Suprapubic skin (tissue), 4 donors: ENCODE data around the gene C16orf92. TPM values are rescaled to one million over a fixed set of nuclear protein-coding genes. Genes with fewer than 3 reads are reported as not detected.

Source experiments
- DNase-seq, 2 donors: peaks; one replicate each; pipeline ENCODE4 v3.0.0-alpha.2; 2019; ENCODE audit warnings: low spot score in 2 of 2
- H3K27ac ChIP-seq: fragments of 200-600 bp; sonication (generic); one replicate; pipeline ENCODE4 v1.5.1; 2019
- H3K27me3 ChIP-seq: fragments of 200-600 bp; sonication (generic); one replicate; pipeline ENCODE4 v1.5.1; 2019
- H3K36me3 ChIP-seq: fragments of 200-600 bp; sonication (generic); one replicate; pipeline ENCODE4 v1.5.1; 2019
- H3K4me1 ChIP-seq: fragments of 200-600 bp; sonication (generic); one replicate; pipeline ENCODE4 v1.5.1; 2019
- H3K4me3 ChIP-seq: fragments of 200-600 bp; sonication (generic); one replicate; pipeline ENCODE4 v1.5.1; 2019; ENCODE audit warnings: mild to moderate bottlenecking
- H3K9me3 ChIP-seq: fragments of 200-600 bp; sonication (generic); one replicate; pipeline ENCODE4 v1.5.1; 2019
- EP300 ChIP-seq: sonication (generic); formaldehyde crosslinking; IDR thresholded peaks from one replicate; pipeline ENCODE4 v1.6.1; 2017; ENCODE audit warnings: antibody characterized with exemption
- POLR2A ChIP-seq, 2 donors: fragments of 450-650 bp; IDR thresholded peaks; one replicate each; pipeline ENCODE4 v1.6.1; 2017; ENCODE audit warnings: antibody characterized with exemption in 2 of 2, mild to moderate bottlenecking in 2 of 2, moderate library complexity in 2 of 2
- POLR2AphosphoS5 ChIP-seq, 3 donors: sonication (generic); formaldehyde crosslinking; IDR thresholded peaks; one replicate each; pipeline ENCODE4 v1.6.1; 2017; ENCODE audit warnings: antibody characterized with exemption in 3 of 3
- WGBS: methylation state at CpG from one replicate; pipeline ENCODE4 v1.1.5; 2018; 5-methylcytosine and 5-hydroxymethylcytosine counted together
- total RNA-seq, 4 donors: library from RNA; depleted of rRNA; stranded (reverse); fragments of >200 nt; gene quantifications; one replicate each; pipeline ENCODE4 v1.1.0, GENCODE V29; 2016
- TF ChIP-seq, protein P1 (sequence below), 2 donors: fragments of 200-600 bp in 1 of 2; fragments of 450-650 bp in 1 of 2; sonication (generic) in 1 of 2; IDR thresholded peaks; one replicate each; pipeline ENCODE4 v1.5.1; 2016 to 2019; ENCODE audit warnings: antibody characterized with exemption in 2 of 2, mild to moderate bottlenecking in 1 of 2, moderate library complexity in 1 of 2

The C16orf92 gene
- total RNA-seq, 4 donors from 2014 or later = not detected

DNA sequence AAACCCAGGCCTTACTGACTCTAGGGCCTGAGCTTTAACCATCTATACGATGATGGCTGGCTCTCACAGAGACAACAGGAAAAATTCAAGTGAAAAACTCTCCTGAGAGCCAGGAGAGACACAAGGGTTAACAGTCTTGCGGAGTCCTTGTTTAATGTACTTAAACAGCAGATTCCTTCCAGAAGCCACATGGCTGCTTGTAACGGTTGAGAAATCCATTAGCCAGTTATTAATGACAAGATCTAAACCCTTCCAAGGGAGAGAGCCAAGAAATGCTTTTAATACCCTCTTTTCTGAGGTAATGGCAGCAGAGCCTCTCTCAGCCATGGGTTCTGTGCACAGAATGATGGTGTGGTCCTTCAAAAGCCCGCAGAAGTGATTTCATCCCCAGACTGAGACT is 37.3 kb downstream of the C16orf92 start:
- peak overlapping the region; percentile 20 for H3K27ac ChIP-seq
- no peaks in the 10 kb centered on the region for H3K9me3 ChIP-seq
- 71% methylated on average over 4 of the region's 4 CpGs for WGBS
- no peak for DNase-seq
- H3K27me3 ChIP-seq = no peaks in the 10 kb centered on the region
- peaks cover 30% of the 10 kb centered on the region for H3K4me1 ChIP-seq
- H3K36me3 ChIP-seq = no peaks in the 10 kb centered on the region
- no peak overlapping the region for H3K4me3 ChIP-seq
- TF ChIP-seq EP300 (no peak), POLR2A (IDR thresholded peaks at IDR 0.05) (no peak), POLR2AphosphoS5 (IDR thresholded peaks at IDR 0.05) (no peak)
- TF ChIP-seq, protein P1, sequence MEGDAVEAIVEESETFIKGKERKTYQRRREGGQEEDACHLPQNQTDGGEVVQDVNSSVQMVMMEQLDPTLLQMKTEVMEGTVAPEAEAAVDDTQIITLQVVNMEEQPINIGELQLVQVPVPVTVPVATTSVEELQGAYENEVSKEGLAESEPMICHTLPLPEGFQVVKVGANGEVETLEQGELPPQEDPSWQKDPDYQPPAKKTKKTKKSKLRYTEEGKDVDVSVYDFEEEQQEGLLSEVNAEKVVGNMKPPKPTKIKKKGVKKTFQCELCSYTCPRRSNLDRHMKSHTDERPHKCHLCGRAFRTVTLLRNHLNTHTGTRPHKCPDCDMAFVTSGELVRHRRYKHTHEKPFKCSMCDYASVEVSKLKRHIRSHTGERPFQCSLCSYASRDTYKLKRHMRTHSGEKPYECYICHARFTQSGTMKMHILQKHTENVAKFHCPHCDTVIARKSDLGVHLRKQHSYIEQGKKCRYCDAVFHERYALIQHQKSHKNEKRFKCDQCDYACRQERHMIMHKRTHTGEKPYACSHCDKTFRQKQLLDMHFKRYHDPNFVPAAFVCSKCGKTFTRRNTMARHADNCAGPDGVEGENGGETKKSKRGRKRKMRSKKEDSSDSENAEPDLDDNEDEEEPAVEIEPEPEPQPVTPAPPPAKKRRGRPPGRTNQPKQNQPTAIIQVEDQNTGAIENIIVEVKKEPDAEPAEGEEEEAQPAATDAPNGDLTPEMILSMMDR (IDR thresholded peaks at IDR 0.05) = no peak

DNA sequence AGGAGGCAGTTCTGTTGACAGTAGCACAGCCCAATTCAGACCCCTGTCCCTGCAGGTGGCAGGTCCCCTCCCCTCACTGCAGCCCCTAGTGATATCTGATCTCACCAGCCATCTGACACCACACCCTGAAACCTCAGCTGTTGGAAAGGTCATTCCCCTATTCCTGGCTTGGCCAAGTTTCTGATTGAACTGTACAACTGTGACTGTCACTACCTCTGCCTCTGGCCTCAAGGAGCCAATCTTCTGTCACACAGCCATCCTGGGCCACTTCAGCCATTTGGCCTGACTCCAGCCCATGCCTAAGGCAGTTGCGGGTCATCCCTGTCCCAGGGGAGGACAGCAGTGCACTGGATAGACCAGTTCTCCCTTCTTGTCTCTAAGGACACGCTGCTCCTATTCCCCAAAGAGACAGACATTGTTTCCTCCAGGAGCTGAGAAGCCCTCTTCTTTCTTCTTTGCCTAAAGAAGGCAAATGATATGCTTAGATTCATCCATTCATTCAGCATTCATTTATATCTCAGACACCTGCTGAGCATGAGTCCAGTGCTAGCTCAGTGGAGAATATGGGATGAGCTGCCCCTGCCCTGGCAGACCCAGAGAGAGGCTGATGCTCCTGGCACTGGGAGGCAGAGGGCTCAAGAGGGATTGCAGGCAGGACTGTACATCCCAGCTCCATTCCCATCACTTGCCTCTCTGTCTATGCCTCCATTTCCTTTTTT is 38.0 kb downstream of the C16orf92 start:
- 51% methylated on average over 2 of the region's 2 CpGs for WGBS
- peak overlapping the region; percentile 20 for H3K27ac ChIP-seq

DNA sequence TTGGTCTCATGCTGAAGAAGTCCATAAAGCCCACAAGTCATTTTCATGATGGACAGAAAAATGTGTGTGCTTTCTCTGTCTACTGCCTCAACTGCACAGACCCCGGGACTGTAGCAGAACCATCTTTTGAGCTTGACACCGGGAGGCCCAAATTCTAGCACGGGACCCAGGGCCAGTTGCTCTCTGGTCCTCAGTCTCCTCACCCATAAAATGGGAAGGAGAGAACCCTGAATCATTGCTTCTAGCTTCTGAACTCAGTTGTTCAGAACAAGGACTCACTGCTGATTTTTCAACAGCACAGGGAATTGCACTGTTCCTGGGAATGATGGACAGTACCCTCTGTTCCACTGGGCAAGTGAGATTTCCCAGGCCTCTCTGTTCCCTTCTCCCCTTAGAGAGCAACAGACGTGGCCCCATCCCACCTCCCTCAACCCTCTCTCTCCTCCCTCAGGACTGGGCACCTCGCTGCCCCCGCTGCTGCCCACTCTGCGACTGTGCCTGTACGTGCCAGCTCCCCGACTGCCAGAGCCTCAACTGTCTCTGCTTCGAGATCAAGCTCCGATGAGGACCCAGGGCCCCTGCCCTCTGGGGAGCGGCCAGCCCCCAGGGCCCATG is 40.4 kb downstream of the C16orf92 start:
- TF ChIP-seq, protein P1 (IDR thresholded peaks at IDR 0.05) = no peak
- TF ChIP-seq POLR2A (IDR thresholded peaks at IDR 0.05) (no peak), POLR2AphosphoS5 (IDR thresholded peaks at IDR 0.05) (no peak), EP300 (no peak)
- DNase-seq = no peak
- peak overlapping the region; percentile 98 for H3K27ac ChIP-seq
- 53% methylated on average over 8 of the region's 12 CpGs for WGBS
- peak overlapping the region; percentile 96 for H3K4me3 ChIP-seq
- peaks cover 11% of the 10 kb centered on the region for H3K36me3 ChIP-seq
- no peaks in the 10 kb centered on the region for H3K9me3 ChIP-seq
- no peaks in the 10 kb centered on the region for H3K27me3 ChIP-seq
- peaks cover 45% of the 10 kb centered on the region for H3K4me1 ChIP-seq

More for the DNA sequence above, 38.0 kb downstream of the C16orf92 start:
- TF ChIP-seq, protein P1 (IDR thresholded peaks at IDR 0.05) = no peak
- TF ChIP-seq POLR2A (IDR thresholded peaks at IDR 0.05) (no peak), POLR2AphosphoS5 (IDR thresholded peaks at IDR 0.05) (no peak), EP300 (no peak)
- no peaks in the 10 kb centered on the region for H3K27me3 ChIP-seq
- peaks cover 24% of the 10 kb centered on the region for H3K4me1 ChIP-seq
- H3K9me3 ChIP-seq = no peaks in the 10 kb centered on the region
- H3K36me3 ChIP-seq = no peaks in the 10 kb centered on the region
- no peak overlapping the region for H3K4me3 ChIP-seq
- DNase-seq = no peak

DNA sequence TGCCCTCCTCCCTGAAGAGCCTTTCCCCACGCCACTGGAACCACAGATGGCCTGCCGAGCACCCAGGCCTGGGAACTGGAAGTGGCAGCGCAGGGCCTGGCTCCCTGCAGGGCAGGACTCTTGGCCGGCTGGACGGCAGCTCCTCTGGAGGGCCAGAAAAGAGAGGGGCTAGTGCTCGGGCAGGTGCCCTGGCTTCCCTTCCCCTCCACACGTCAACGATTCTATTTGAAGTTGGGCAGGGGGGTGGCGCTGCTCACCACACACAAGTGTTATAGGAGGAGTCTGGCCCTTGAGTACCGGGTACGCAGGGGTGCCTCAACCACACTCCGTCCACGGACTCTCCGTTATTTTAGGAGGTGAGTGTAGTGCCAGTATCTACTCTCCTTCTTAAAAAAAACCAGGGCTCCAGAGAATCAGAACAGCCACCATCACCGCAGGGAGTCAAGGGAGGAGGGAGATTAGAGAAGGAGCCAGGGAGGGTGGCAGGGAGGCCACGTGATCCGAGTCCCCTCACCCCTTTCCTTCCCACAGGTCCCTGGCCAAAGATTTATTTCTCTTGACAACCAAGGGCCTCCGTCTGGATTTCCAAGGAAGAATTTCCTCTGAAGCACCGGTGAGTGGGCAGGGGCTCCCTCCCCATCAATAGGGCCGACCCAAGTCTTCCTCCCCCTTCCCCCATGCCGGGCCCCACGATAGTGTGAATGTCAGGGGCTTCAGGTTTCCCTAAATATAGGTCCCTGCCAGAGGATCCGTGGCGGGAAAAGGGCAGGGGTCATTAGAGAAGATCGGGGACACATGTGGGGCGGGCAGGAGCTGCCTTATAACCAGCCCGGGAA is 41.1 kb downstream of the C16orf92 start:
- Histone ChIP-seq H3K4me3 (peak overlapping the region; percentile 96), H3K9me3 (no peaks in the 10 kb centered on the region), H3K4me1 (peaks cover 52% of the 10 kb centered on the region), H3K27me3 (no peaks in the 10 kb centered on the region), H3K27ac (peak overlapping the region; percentile 98), H3K36me3 (peaks cover 18% of the 10 kb centered on the region)
- DNase-seq = no peak
- WGBS = 0% methylated on average over 13 of the region's 27 CpGs
- TF ChIP-seq, protein P1 (IDR thresholded peaks at IDR 0.05) = peak in 1 of 2 donors; percentile 28
- no peak for TF ChIP-seq EP300
- TF ChIP-seq POLR2A (IDR thresholded peaks at IDR 0.05) = no peak
- no peak for TF ChIP-seq POLR2AphosphoS5 (IDR thresholded peaks at IDR 0.05)

DNA sequence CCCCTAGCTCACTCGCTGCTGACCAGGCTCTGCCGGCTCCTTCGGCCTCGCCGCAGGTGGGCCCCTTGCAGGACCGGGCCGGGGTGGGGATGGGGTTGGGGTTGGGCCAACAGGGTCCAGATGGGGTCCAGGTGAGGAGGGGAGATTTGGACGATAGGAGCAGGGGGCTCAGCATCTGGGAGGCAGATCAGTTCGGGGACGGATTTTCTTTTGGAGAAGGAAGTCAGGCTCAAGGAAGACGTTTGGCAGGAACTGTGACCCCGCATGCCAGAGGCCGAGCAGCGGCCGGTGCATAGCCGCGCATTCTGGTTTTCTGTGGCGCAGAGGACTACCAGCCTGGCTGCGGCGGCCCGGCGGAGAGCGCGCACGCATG is 41.7 kb downstream of the C16orf92 start:
- no peak for DNase-seq
- peak overlapping the region; percentile 98 for H3K27ac ChIP-seq
- no peaks in the 10 kb centered on the region for H3K9me3 ChIP-seq
- TF ChIP-seq EP300 (no peak), POLR2AphosphoS5 (IDR thresholded peaks at IDR 0.05) (no peak), POLR2A (IDR thresholded peaks at IDR 0.05) (no peak)
- TF ChIP-seq, protein P1 (IDR thresholded peaks at IDR 0.05) = no peak
- H3K4me1 ChIP-seq = peaks cover 58% of the 10 kb centered on the region
- H3K27me3 ChIP-seq = no peaks in the 10 kb centered on the region
- WGBS = 3% methylated on average over 10 of the region's 25 CpGs
- peak overlapping the region; percentile 96 for H3K4me3 ChIP-seq
- H3K36me3 ChIP-seq = peaks cover 24% of the 10 kb centered on the region
